H1 (cell line): ENCODE data around the gene SPIB. TPM values are rescaled to one million over a fixed set of nuclear protein-coding genes. Genes with fewer than 3 reads are reported as not detected.
A peak's percentile ranks its signal among the peaks of the same experiment; 100 is the strongest.

Source experiments
- CTCF ChIA-PET: fragments of 300-600 bp; sonication (Branson Sonifier 250); formaldehyde crosslinking; loops from one replicate; lab custom pipeline; 2021; ENCODE audit not compliant: partially characterized antibody; lab: Charles Lee
- POLR2A ChIA-PET: fragments of 300-600 bp; sonication (Branson Sonifier 250); formaldehyde crosslinking; loops from one replicate; lab custom pipeline; 2021; ENCODE audit warnings: inconsistent platforms; ENCODE audit not compliant: partially characterized antibody; lab: Charles Lee
- DNase-seq, 2 experiments: peaks; one replicate each; pipeline versions ENCODE4 v3.0.0 to v3.0.0-alpha.2; 2010 to 2022; ENCODE audit warnings: low spot score in 2 of 2, low read depth in 1 of 2, mixed read lengths in 1 of 2
- FAIRE-seq: peaks from 2 replicates; lab custom pipeline; 2011; peaks lifted over from hg19 to GRCh38; lab: Jason Lieb, UNC
- H2AFZ ChIP-seq: 2 replicates; pipeline ENCODE4 v1.8.1; 2012; ENCODE audit warnings: low read length, inconsistent platforms
- H2AK5ac ChIP-seq: 2 replicates; pipeline ENCODE4 v1.6.1; 2013; ENCODE audit warnings: low read depth, low read length
- H2BK120ac ChIP-seq: replicated peaks from 2 replicates; pipeline ENCODE3; 2013; ENCODE audit warnings: low read depth, low read length, inconsistent platforms
- H2BK12ac ChIP-seq: 2 replicates; pipeline ENCODE4 v1.6.1; 2013; ENCODE audit warnings: low read depth, low read length
- H2BK15ac ChIP-seq: 2 replicates; pipeline ENCODE4 v1.6.1; 2013; ENCODE audit warnings: low read length
- H2BK20ac ChIP-seq: 2 replicates; pipeline ENCODE4 v1.6.1; 2013; ENCODE audit warnings: low read length
- H2BK5ac ChIP-seq: 2 replicates; pipeline ENCODE4 v1.6.1; 2013; ENCODE audit warnings: low read depth, low read length
- H3K14ac ChIP-seq: 2 replicates; pipeline ENCODE4 v1.6.1; 2013; ENCODE audit warnings: inconsistent platforms; ENCODE audit not compliant: insufficient read length
- H3K18ac ChIP-seq: 2 replicates; pipeline ENCODE4 v1.6.1; 2013; ENCODE audit warnings: low read length; ENCODE audit errors: extremely low read depth
- H3K23ac ChIP-seq: 2 replicates; pipeline ENCODE4 v1.6.1; 2013; ENCODE audit warnings: inconsistent platforms; ENCODE audit not compliant: insufficient read length
- H3K23me2 ChIP-seq: 2 replicates; pipeline ENCODE4 v1.6.1; 2013; ENCODE audit warnings: low read depth, low read length
- H3K27ac ChIP-seq: 2 replicates; pipeline ENCODE4 v1.6.1; 2011; ENCODE audit warnings: low read depth, low read length, inconsistent platforms
- H3K27me3 ChIP-seq, 4 experiments: replicated peaks in 1 of 4; 1 replicate in 1 of 4; 2 replicates in 3 of 4; pipeline versions ENCODE4 v1.6.1 to v1.8.1; 2011 to 2013; ENCODE audit warnings: low read length in 3 of 4, mild to moderate bottlenecking in 3 of 4, inconsistent platforms in 2 of 4, mixed read lengths in 2 of 4, moderate library complexity in 1 of 4; ENCODE audit not compliant: control insufficient read depth in 3 of 4, insufficient read depth in 3 of 4; ENCODE audit errors: extremely low read depth in 1 of 4
- H3K36me3 ChIP-seq, 4 experiments: 2 replicates each; pipeline versions ENCODE4 v1.6.1 to v1.8.1; 2011 to 2013; ENCODE audit warnings: mild to moderate bottlenecking in 4 of 4, low read length in 3 of 4, moderate library complexity in 2 of 4, control low read depth in 1 of 4, inconsistent platforms in 1 of 4; ENCODE audit not compliant: insufficient read depth in 4 of 4, control insufficient read depth in 2 of 4
- H3K4ac ChIP-seq: replicated peaks from 2 replicates; pipeline ENCODE3; 2013; ENCODE audit warnings: low read length, low read depth, mixed read lengths, inconsistent platforms; ENCODE audit not compliant: insufficient read length
- H3K4me1 ChIP-seq, 4 experiments: replicated peaks in 1 of 4; 1 replicate in 1 of 4; 2 replicates in 3 of 4; pipeline versions ENCODE4 v1.6.1 to v1.8.1; 2011 to 2013; ENCODE audit warnings: low read length in 3 of 4, inconsistent platforms in 2 of 4, mixed read lengths in 1 of 4; ENCODE audit not compliant: insufficient read depth in 4 of 4, control insufficient read depth in 3 of 4
- H3K4me2 ChIP-seq, 2 experiments: 2 replicates each; pipeline versions ENCODE4 v1.6.1 to v1.8.1; 2011 to 2013; ENCODE audit warnings: low read depth in 2 of 2, low read length in 2 of 2, control low read depth in 1 of 2, inconsistent platforms in 1 of 2, mild to moderate bottlenecking in 1 of 2; ENCODE audit not compliant: insufficient read depth in 1 of 2
- H3K4me3 ChIP-seq, 4 experiments: fragments of 200-600, 300-600 bp in 1 of 4; sonication (generic), shearing (Covaris generic), sonication (Bioruptor Twin) in 1 of 4; 2 replicates each; pipeline versions ENCODE4 v1.5.1 to v1.8.1; 2011 to 2016; ENCODE audit warnings: low read length in 4 of 4, low read depth in 3 of 4, control low read depth in 2 of 4, inconsistent platforms in 2 of 4, mild to moderate bottlenecking in 2 of 4, mixed read lengths in 1 of 4, moderate library complexity in 1 of 4; ENCODE audit not compliant: insufficient read depth in 2 of 4; ENCODE audit errors: extremely low read depth in 1 of 4
- H3K56ac ChIP-seq: replicated peaks from 2 replicates; pipeline ENCODE3; 2013; ENCODE audit warnings: low read depth, mild to moderate bottlenecking, mixed read lengths, low read length, inconsistent platforms; ENCODE audit not compliant: insufficient read length
- H3K79me1 ChIP-seq: 2 replicates; pipeline ENCODE4 v1.6.1; 2013; ENCODE audit warnings: low read depth, low read length, control low read depth
- H3K79me2 ChIP-seq, 2 experiments: 2 replicates each; pipeline versions ENCODE4 v1.6.1 to v1.8.1; 2012 to 2013; ENCODE audit warnings: low read length in 2 of 2, mild to moderate bottlenecking in 2 of 2, inconsistent platforms in 1 of 2; ENCODE audit not compliant: insufficient read depth in 2 of 2, control insufficient read depth in 1 of 2
- H3K9ac ChIP-seq, 4 experiments: replicated peaks in 1 of 4; 1 replicate in 1 of 4; 2 replicates in 3 of 4; pipeline versions ENCODE4 v1.6.1 to v1.8.1; 2011 to 2013; ENCODE audit warnings: low read depth in 3 of 4, low read length in 3 of 4, control low read depth in 2 of 4, mild to moderate bottlenecking in 2 of 4, moderate library complexity in 2 of 4, inconsistent platforms in 1 of 4; ENCODE audit errors: extremely low read depth in 1 of 4
- H3K9me3 ChIP-seq, 2 experiments: 2 replicates each; pipeline versions ENCODE4 v1.6.1 to v1.8.1; 2012 to 2013; ENCODE audit warnings: mild to moderate bottlenecking in 2 of 2, moderate library complexity in 2 of 2, control low read depth in 1 of 2, inconsistent platforms in 1 of 2, low read depth in 1 of 2, low read length in 1 of 2, mixed read lengths in 1 of 2; ENCODE audit not compliant: insufficient read depth in 2 of 2
- H4K20me1 ChIP-seq, 2 experiments: replicated peaks in 1 of 2; 2 replicates each; pipeline versions ENCODE3 to v1.8.1; 2011 to 2013; ENCODE audit warnings: inconsistent platforms in 2 of 2, low read length in 2 of 2, mild to moderate bottlenecking in 1 of 2; ENCODE audit not compliant: insufficient read depth in 2 of 2, control insufficient read depth in 1 of 2
- H4K5ac ChIP-seq: 2 replicates; pipeline ENCODE4 v1.6.1; 2013; ENCODE audit warnings: low read length, low read depth, mixed read lengths, inconsistent platforms; ENCODE audit not compliant: insufficient read length
- H4K8ac ChIP-seq: 2 replicates; pipeline ENCODE4 v1.8.0; 2013; ENCODE audit warnings: mild to moderate bottlenecking, moderate library complexity, low read length, inconsistent platforms; ENCODE audit not compliant: insufficient read depth; ENCODE audit errors: extremely low read depth
- H4K91ac ChIP-seq: replicated peaks from 2 replicates; pipeline ENCODE3; 2013; ENCODE audit warnings: low read length, mixed read lengths, inconsistent platforms; ENCODE audit not compliant: insufficient read length
- ASH2L ChIP-seq: fragments of 200-600, 300-600 bp; sonication (generic); IDR thresholded peaks from one replicate; pipeline ENCODE4 v1.7.1; 2017; ENCODE audit warnings: low read length
- BCL11A ChIP-seq, 2 experiments: IDR thresholded peaks; one replicate each; pipeline ENCODE4 v1.6.1; 2011; ENCODE audit warnings: low read depth in 2 of 2, low read length in 2 of 2, mild to moderate bottlenecking in 2 of 2
- CEBPB ChIP-seq: IDR thresholded peaks from 2 replicates; pipeline ENCODE4 v1.6.1; 2012; ENCODE audit warnings: low read depth, low read length
- CREB1 ChIP-seq: IDR thresholded peaks from 2 replicates; pipeline ENCODE4 v1.6.1; 2012; ENCODE audit warnings: inconsistent platforms
- EP300 ChIP-seq, 2 experiments: IDR thresholded peaks; 1 replicate in 1 of 2; 2 replicates in 1 of 2; pipeline ENCODE4 v1.6.1; 2011 to 2012; ENCODE audit warnings: low read depth in 2 of 2, low read length in 2 of 2, mild to moderate bottlenecking in 2 of 2, borderline replicate concordance in 1 of 2, inconsistent platforms in 1 of 2, moderate library complexity in 1 of 2
- KDM4A ChIP-seq: IDR thresholded peaks from one replicate; pipeline ENCODE4 v1.7.1; 2012; ENCODE audit warnings: low read depth, mild to moderate bottlenecking, moderate library complexity, low read length, inconsistent platforms; ENCODE audit not compliant: severe bottlenecking
- MAX ChIP-seq: IDR thresholded peaks from 2 replicates; pipeline ENCODE4 v1.6.1; 2012; ENCODE audit warnings: inconsistent platforms
- POLR2AphosphoS5 ChIP-seq: IDR thresholded peaks from 2 replicates; pipeline ENCODE4 v1.6.1; 2011; ENCODE audit warnings: low read depth, low read length
- RFX5 ChIP-seq: IDR thresholded peaks from 2 replicates; pipeline ENCODE4 v1.6.1; 2011; ENCODE audit warnings: low read depth, low read length, improper control_type of control experiment, borderline replicate concordance
- SP1 ChIP-seq: IDR thresholded peaks from 2 replicates; pipeline ENCODE4 v1.6.1; 2011; ENCODE audit warnings: low read depth, low read length
- WGBS, 2 experiments: shearing (Covaris generic) in 1 of 2; methylation state at CpG; one replicate each; pipeline versions ENCODE4 v1.1.6 to v1.1.7; 2013 to 2015; ENCODE audit warnings: low lambda C conversion rate in 2 of 2, mixed read lengths in 2 of 2, inconsistent platforms in 1 of 2, low coverage in 1 of 2, missing lambda C conversion rate in 1 of 2; ENCODE audit not compliant: insufficient replicate concordance in 2 of 2, insufficient coverage in 1 of 2, insufficient read length in 1 of 2; ENCODE audit errors: extremely low coverage in 1 of 2, missing lambda C conversion rate in 1 of 2; 5-methylcytosine and 5-hydroxymethylcytosine counted together
- polyA plus RNA-seq, 7 experiments: library from polyadenylated mRNA; depleted of rRNA in 3 of 7; stranded (reverse) in 5 of 7; unstranded in 2 of 7; fragments of >200 nt in 5 of 7; fragments of 200-250 nt in 2 of 7; gene quantifications; 1 replicate in 5 of 7; 2 replicates in 1 of 7; 4 replicates in 1 of 7; pipeline versions ENCODE4 v1.2.1 to v1.2.3, GENCODE V29; 2011 to 2013; ENCODE audit warnings: missing spikeins in 2 of 7, mixed read lengths in 2 of 7
- total RNA-seq: library from RNA; stranded (reverse); fragmentation: NEBNext Ultra II Directional; extraction: Animal tissue kit (Norgen Biotek cat#: 25700); gene quantifications from 2 replicates; pipeline ENCODE4 v1.2.1, GENCODE V29; 2021

The SPIB gene
- total and polyA plus RNA-seq, 2 of the 8 experiments (the other 6 are each of a cell fraction or from before 2014, with no cell fraction given) = 11.1 to 17.4 TPM

- ChIA-PET CTCF (interaction anchor here (0.6 to 0.9 kb wide), 3 partner anchors 11 to 56 kb away, joined by 3 read pairs; no protein-coding TSS in a partner anchor), POLR2A (interaction anchor here (0.8 to 2.4 kb wide), 10 partner anchors 10 to 99 kb away, joined by 3 to 16 read pairs (median 4); partner anchors contain the start of genes POLD1 and SPIB)
- Histone ChIP-seq H4K5ac (peak overlapping the region; percentile 17), H3K27me3 (peaks cover 0 to 19% (median 8%) of the 10 kb centered on the region in 4 experiments; a peak in 4 of 7 replicates), H2BK15ac (peak overlapping the region; percentile 90; the same call in 1 of the 2 replicates), H3K4ac (no peak overlapping the region), H4K8ac (no peak overlapping the region; the same call in 1 of the 2 replicates), H3K9me3 (no peaks in the 10 kb centered on the region), H2BK5ac (peak overlapping the region; percentile 71), H3K4me2 (peak overlapping the region; percentile 70 to 83), H3K23me2 (peaks cover 3% of the 10 kb centered on the region; the same call in 1 of the 2 replicates), H3K4me3 (peak overlapping the region; percentile 52 to 74 (median 62)), H3K14ac (no peak overlapping the region), H3K18ac (peak overlapping the region; percentile 71; the same call in 1 of the 2 replicates), H3K56ac (no peak overlapping the region), H2AFZ (no peak overlapping the region; the same call in 1 of the 2 replicates), H2BK120ac (no peak overlapping the region), H3K36me3 (no peaks in the 10 kb centered on the region), H3K4me1 (peaks cover 2 to 18% (median 13%) of the 10 kb centered on the region in 4 experiments), H2AK5ac (peak overlapping the region; percentile 72; the same call in 1 of the 2 replicates), H3K27ac (peak overlapping the region; percentile 62; the same call in 1 of the 2 replicates), H2BK20ac (peak overlapping the region; percentile 61; the same call in 1 of the 2 replicates), H4K20me1 (no peaks in the 10 kb centered on the region), H3K79me1 (no peaks in the 10 kb centered on the region), H4K91ac (no peak overlapping the region), H3K9ac (peak overlapping the region; percentile 14 to 58 (median 28); a peak in 5 of 7 replicates), H3K23ac (no peak overlapping the region), H2BK12ac (peak overlapping the region; percentile 92), H3K79me2 (no peaks in the 10 kb centered on the region)
- peak; percentile 66 to 99 for DNase-seq
- WGBS, 2 experiments = 7% methylated on average over 30 of the region's 54 CpGs; no CpG with 5 or more reads in 1 of the 2 experiments
- no peak for FAIRE-seq
- TF ChIP-seq CREB1 (peak; percentile 97), CEBPB (no peak), POLR2AphosphoS5 (no peak), SP1 (peak; percentile 81), MAX (peak; percentile 64), BCL11A (IDR thresholded peaks at IDR 0.05; ENCODE audit: low read depth in 2 of 2, low read length in 2 of 2) (no peak), KDM4A (peak; percentile 56), EP300 (IDR thresholded peaks at IDR 0.05; ENCODE audit: borderline replicate concordance in 1 of 2, low read depth in 2 of 2, low read length in 2 of 2) (peak in 1 of 2 experiments; percentile 37; a peak in 1 of 3 replicates), ASH2L (peak; percentile 24), RFX5 (peak; percentile 99)
Observed at GRCh38 chr19:50431343-50432220, 12.8 kb downstream of the SPIB start.
